ENCODE results near the gene SHISA6.

The SHISA6 gene

DNA sequence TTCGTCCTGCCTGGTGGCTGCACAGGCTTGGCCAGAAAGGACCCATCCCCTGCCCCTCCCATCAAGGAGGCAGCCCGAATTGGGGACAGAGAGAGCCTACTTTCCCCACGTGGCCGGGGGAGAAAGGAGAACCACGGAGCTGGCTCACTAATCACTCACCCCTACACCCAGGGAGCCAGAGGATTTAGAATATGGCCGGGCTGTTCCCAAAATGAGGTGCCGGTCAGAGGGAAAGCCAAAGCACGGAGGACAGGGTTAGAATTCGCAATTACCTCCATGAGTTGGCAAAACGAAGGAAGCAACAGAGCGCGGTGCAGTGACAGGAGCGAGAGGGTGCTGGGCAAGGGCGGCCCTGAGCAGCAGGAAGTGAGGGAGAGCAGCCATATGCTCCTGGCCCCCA lies 33.1 kb downstream of the SHISA6 start:
- Histone ChIP-seq H3K4me1 (no peaks in the 10 kb centered on the region), H3K27me3 (no peaks in the 10 kb centered on the region), H3K36me3 (no peaks in the 10 kb centered on the region), H3K4me3 (no peak overlapping the region), H3K27ac (no peak overlapping the region), H3K9me3 (no peaks in the 10 kb centered on the region)
- no peak for TF ChIP-seq CTCF (IDR thresholded peaks at IDR 0.05)
- intact Hi-C loops (cut with DNase I; ENCODE audit: low total_unique reads), result no loop called here
- no peak for DNase-seq

GRCh38 chr17:11276486-11276885 lies 35.5 kb downstream of the SHISA6 start:
- no peak overlapping the region for H3K27ac ChIP-seq
- intact Hi-C loops (cut with DNase I; ENCODE audit: low total_unique reads), result no loop called here
- H3K4me1 ChIP-seq, result no peaks in the 10 kb centered on the region
- TF ChIP-seq CTCF (IDR thresholded peaks at IDR 0.05), result no peak
- peaks cover 0 to 5% (median 0%) of the 10 kb centered on the region in 3 donors for H3K9me3 ChIP-seq
- DNase-seq, result no peak
- H3K36me3 ChIP-seq, result no peaks in the 10 kb centered on the region
- no peak overlapping the region for H3K4me3 ChIP-seq
- H3K27me3 ChIP-seq, result no peaks in the 10 kb centered on the region

- no peak overlapping the region for H3K27ac ChIP-seq
- intact Hi-C loops (cut with DNase I; ENCODE audit: low total_unique reads), result no loop called here
- no peak for TF ChIP-seq CTCF (IDR thresholded peaks at IDR 0.05)
Observed at GRCh38 chr17:11278186-11278991, 37.4 kb downstream of the SHISA6 start.

DNA sequence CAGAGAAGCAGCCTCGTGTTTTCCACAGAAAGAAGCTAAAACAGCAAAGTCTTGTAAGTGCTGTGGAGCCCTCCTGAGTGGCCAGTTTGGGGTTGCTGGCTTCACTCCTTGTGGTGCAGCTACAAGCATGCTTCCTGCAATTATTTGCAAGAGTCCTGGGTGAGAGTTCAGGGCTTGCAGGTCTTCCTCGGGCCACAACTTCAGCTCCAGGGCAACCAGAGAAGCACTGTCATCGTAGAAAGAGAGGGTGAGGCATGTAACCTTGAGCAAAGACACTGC lies 37.9 kb downstream of the SHISA6 start:
- H3K4me3 ChIP-seq, result no peak overlapping the region
- TF ChIP-seq CTCF (IDR thresholded peaks at IDR 0.05), result no peak
- H3K36me3 ChIP-seq, result no peaks in the 10 kb centered on the region
- peaks cover 0 to 5% (median 0%) of the 10 kb centered on the region in 3 donors for H3K9me3 ChIP-seq
- H3K4me1 ChIP-seq, result no peaks in the 10 kb centered on the region
- intact Hi-C loops (cut with DNase I; ENCODE audit: low total_unique reads), result no loop called here
- no peak overlapping the region for H3K27ac ChIP-seq
- H3K27me3 ChIP-seq, result no peaks in the 10 kb centered on the region
- DNase-seq, result no peak

More at GRCh38 chr17:11278186-11278991, 37.4 kb downstream of the SHISA6 start:
- Histone ChIP-seq H3K36me3 (no peaks in the 10 kb centered on the region), H3K4me1 (no peaks in the 10 kb centered on the region), H3K9me3 (peaks cover 0 to 5% (median 0%) of the 10 kb centered on the region in 3 donors), H3K27me3 (no peaks in the 10 kb centered on the region), H3K4me3 (no peak overlapping the region)
- DNase-seq, result no peak

DNA sequence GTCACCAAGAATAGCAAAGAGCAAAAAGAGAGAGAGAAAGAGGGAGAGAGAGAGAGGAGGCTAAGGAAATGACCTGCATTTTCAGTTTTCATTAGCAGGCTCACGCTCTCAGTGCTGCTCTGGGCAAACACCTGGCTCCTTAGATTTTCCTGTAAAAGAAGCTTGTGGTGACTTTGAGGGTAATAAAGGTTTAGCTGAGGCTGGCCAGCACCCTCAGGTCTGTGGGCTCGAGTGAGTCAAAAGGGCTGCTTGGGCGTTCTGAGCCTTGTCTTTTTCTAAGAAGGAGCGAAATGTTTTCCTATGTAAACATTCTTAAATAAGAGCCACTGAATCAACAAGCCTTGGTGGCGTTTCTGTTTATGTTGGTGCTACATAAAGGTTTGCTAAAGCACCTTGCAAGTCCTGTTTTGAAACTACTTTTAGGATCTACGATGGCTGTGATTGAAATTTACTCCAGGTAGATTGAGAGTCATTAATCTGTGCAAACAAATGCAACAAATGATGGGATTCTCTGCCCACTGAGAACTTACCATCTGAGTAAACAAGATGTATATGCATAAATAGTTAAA lies 38.8 kb downstream of the SHISA6 start:
- no peak overlapping the region for H3K4me3 ChIP-seq
- no peak for DNase-seq
- no peak for TF ChIP-seq CTCF (IDR thresholded peaks at IDR 0.05)
- H3K27ac ChIP-seq, result no peak overlapping the region
- H3K9me3 ChIP-seq, result peaks cover 0 to 9% (median 0%) of the 10 kb centered on the region in 3 donors
- intact Hi-C loops (cut with DNase I; ENCODE audit: low total_unique reads), result no loop called here
- H3K36me3 ChIP-seq, result no peaks in the 10 kb centered on the region
- no peaks in the 10 kb centered on the region for H3K4me1 ChIP-seq
- H3K27me3 ChIP-seq, result no peaks in the 10 kb centered on the region
